ENCODE results near the gene SPNS2.

Gene SPNS2

DNA sequence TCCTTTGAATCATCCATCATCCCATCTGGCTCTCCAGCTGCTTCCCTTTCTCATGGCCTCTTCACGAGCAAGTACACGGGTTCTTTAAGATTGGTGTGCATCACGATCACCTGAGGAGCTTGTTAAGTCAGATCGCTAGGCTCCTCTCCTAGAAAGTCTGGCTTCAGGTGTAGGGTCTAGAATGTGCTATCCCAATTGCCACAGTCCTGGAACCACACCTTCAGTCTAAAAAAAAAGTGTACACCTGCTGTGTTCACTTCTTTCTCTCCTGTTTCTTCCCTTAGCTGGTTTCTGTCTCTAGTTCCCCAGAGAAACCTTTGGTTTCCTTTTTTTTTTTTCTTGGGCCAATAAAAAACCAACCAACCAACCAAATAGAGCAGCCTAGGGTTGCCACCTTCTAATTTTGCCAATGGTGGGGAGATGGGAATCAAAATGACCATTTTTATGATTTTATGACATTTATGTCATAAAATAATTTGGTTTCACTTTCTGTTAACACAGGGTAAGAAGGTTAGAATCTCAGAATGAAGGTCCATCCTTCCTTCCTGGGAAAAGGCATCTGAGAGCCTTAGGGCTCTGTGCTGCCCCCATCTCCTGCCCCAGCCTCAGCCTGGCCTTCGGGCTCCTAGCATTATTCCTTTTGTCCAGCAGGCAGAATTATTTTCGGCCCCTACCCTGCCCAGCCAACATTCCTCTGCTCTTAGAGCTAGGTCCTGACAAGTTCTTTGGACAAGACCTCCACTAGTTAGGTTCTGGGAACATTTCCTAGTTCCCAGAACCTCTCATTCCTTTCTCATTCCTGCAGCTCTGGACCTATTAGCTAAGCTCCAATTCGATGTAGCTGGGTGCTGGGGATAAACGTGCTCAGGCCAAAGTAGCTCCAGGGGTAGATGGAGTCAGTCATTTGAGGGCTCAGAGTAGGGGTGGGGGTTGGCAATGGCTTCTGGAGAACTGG, 63.6 kb downstream of the SPNS2 start:
- no peak for DNase-seq (ENCODE audit: extremely low spot score)
- CTCF ChIA-PET, result interaction anchor here (0.7 to 2.4 kb wide), 5 partner anchors 12 to 152 kb away, joined by 3 to 10 read pairs (median 3); no protein-coding TSS in a partner anchor
- TF ChIP-seq, protein P1, sequence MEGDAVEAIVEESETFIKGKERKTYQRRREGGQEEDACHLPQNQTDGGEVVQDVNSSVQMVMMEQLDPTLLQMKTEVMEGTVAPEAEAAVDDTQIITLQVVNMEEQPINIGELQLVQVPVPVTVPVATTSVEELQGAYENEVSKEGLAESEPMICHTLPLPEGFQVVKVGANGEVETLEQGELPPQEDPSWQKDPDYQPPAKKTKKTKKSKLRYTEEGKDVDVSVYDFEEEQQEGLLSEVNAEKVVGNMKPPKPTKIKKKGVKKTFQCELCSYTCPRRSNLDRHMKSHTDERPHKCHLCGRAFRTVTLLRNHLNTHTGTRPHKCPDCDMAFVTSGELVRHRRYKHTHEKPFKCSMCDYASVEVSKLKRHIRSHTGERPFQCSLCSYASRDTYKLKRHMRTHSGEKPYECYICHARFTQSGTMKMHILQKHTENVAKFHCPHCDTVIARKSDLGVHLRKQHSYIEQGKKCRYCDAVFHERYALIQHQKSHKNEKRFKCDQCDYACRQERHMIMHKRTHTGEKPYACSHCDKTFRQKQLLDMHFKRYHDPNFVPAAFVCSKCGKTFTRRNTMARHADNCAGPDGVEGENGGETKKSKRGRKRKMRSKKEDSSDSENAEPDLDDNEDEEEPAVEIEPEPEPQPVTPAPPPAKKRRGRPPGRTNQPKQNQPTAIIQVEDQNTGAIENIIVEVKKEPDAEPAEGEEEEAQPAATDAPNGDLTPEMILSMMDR (IDR thresholded peaks at IDR 0.05; ENCODE audit: control extremely low read depth, extremely low read depth, low read depth, missing control alignments), result no peak
- POLR2A ChIA-PET, result interaction anchor here (0.6 kb wide), 2 partner anchors 154 to 405 kb away, joined by 3 to 5 read pairs; partner anchors contain the start of gene SPAG7

DNA sequence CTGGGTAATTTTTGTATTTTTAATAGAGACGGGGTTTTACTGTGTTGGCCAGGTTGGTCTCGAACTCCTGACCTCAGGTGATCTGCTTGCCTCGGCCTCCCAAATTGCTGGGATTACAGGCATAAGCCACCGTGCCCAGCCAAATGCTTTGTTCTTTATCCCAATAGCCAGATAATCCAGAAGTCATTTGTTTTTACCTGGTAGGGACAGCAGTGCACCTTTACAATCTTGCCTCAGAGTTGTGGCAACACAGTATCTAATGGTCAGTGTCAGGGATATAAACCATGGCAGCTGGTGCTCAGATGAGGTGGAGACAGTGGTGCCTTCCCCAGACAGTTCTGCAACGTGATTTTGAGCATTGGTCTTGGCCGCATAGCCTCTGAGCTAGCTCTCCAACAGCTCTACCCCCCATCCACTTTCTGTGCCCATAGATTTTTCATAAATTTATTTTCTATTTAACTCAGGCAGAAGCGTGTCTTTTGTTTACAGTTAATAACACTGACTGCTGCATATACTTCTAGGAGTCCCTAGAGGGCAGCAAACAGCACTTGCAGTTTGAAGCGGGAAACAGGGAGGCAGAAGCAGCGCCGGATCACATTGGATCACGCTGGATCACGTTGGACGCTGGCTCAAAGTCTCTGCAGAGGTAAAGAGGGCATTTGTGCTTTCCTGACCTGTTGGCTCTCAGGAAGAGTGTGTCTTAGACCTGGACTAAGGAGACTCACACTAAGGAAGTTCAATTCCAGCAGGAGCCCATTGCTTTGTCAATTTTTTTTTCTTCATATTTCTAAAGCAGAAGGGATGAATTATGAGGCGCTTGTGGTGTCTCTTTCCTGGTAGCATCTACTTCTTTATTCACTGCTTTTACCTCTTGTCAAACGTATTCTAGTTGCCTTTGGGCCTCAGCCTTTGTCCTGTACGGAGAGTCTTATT, 66.8 kb downstream of the SPNS2 start:
- DNase-seq (ENCODE audit: extremely low spot score), result peak; percentile 69
- ChIA-PET POLR2A (no interaction called here), CTCF (interaction anchor here (0.8 to 4.0 kb wide), 20 partner anchors 8 to 329 kb away, joined by 3 to 61 read pairs (median 4); partner anchors contain the start of gene MYBBP1A)

DNA sequence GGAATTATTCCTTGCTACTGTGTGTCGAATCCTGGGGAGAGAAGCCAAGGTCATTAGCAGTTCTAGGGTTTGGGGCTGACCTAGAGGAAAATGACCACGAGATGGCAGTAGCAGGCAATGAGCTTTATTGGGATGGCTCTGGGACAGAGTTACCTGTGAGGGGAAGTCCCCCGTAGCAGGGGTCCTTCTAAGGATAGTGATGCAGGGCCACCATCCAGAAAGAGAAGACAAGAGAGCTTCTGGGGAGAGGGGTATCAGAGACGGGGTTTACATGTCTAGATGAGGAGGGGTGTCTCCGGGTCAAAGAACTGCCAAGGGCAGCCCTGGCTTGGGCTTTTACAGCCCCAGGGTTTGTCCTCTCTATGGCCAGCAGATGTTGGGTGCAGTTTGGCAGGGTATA, 68.1 kb downstream of the SPNS2 start:
- peak; percentile 63 for DNase-seq (ENCODE audit: extremely low spot score)
- POLR2A ChIA-PET, result interaction anchor here (0.6 kb wide), 1 partner anchor 63 kb away, joined by 4 read pairs; no protein-coding TSS in a partner anchor
- CTCF ChIA-PET, result interaction anchor here (0.5 to 4.0 kb wide), 57 partner anchors 7 to 406 kb away, joined by 3 to 61 read pairs (median 4); partner anchors contain the start of genes ALOX15, C17orf107, CHRNE and MYBBP1A

More for the DNA sequence above, 66.8 kb downstream of the SPNS2 start:
- TF ChIP-seq, protein P1 (IDR thresholded peaks at IDR 0.05; ENCODE audit: control extremely low read depth, extremely low read depth, low read depth, missing control alignments), result peak; percentile 91

DNA sequence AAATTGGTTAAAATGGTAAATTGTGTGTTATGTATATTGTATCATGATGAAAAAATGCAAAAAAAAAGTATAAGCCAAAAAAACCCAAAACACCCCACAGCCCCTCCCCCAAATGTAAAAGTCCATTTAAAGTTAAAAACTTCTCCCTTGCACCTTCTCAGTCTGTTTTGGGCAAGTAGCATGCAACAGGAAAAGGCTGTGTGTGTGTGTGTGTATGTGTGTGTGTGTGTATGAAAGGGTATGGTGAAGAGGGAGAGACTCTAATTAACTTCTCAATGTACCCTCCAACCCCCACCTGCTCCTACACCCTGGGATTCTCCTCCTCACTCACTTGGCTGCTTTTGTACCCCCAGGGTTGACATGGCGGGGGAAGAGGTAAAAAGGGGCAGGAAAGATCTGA, 70.9 kb downstream of the SPNS2 start:
- ChIA-PET POLR2A (no interaction called here), CTCF (no interaction called here)
- DNase-seq (ENCODE audit: extremely low spot score), result no peak
- TF ChIP-seq, protein P1 (IDR thresholded peaks at IDR 0.05; ENCODE audit: control extremely low read depth, extremely low read depth, low read depth, missing control alignments), result no peak

More for the DNA sequence above, 68.1 kb downstream of the SPNS2 start:
- TF ChIP-seq, protein P1 (IDR thresholded peaks at IDR 0.05; ENCODE audit: control extremely low read depth, extremely low read depth, low read depth, missing control alignments), result peak; percentile 67

DNA sequence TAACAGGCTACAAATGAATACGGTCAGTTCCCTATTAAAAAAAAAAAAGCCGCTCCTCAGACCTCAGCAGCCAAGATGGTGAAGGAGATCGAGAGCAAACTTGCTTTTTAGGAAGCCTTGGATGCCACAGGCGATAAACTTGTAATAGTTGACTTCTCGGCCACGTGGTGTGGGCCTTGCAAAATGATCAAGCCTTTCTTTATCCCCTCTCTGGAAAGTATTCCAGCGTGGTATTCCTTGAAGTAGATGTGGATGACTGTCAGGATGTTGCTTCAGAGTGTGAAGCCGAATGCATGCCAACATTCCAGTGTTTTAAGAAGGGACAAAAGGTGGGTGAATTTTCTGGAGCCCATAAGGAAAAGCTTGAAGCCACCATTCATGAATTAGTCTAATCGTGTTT, 73.5 kb downstream of the SPNS2 start:
- TF ChIP-seq, protein P1 (IDR thresholded peaks at IDR 0.05; ENCODE audit: control extremely low read depth, extremely low read depth, low read depth, missing control alignments), result no peak
- CTCF ChIA-PET, result no interaction called here
- no peak for DNase-seq (ENCODE audit: extremely low spot score)
- POLR2A ChIA-PET, result interaction anchor here (0.6 kb wide), 1 partner anchor 17 kb away, joined by 5 read pairs; the partner anchor contains the start of gene MYBBP1A

DNA sequence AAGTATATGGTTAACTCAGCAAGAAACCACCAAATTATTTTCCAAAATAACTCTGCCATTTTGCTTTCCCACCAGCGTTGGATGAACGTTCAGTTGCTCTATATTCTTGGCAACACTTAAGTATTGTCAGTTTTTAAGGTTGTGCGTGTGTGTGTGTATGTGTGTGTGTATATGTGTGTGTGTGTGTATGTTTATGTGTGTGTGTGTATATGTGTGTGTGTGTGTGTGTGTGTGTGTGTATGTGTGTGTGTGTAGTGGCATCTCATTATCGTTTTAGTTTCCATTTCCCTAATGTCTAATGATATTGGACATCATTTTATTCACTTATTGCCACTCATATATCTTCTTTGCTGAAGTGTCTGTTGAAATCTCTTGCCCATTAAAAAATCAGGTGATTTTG, 74.4 kb downstream of the SPNS2 start:
- ChIA-PET POLR2A (no interaction called here), CTCF (interaction anchor here (1.5 kb wide), 1 partner anchor 8 kb away, joined by 9 read pairs; no protein-coding TSS in a partner anchor)
- TF ChIP-seq, protein P1 (IDR thresholded peaks at IDR 0.05; ENCODE audit: control extremely low read depth, extremely low read depth, low read depth, missing control alignments), result no peak
- DNase-seq (ENCODE audit: extremely low spot score), result no peak

All from GM10248 (cell line).